COLO829 (cell line): ENCODE measurements around the gene TSPAN17.
"Not testable (repeated sequence)": the region's sequence is repeated elsewhere in the genome, so short reads cannot be mapped to it uniquely, and the experiment has no call there.

Experiments used
- DNase-seq: peaks from one replicate; pipeline ENCODE4 v3.0.0; 2012; ENCODE audit warnings: low spot score

TSPAN17 gene

GRCh38 chr5:176647030-176647842 lies at the start of gene TSPAN17:
TSS of gene TSPAN17 (plus strand) at chr5:176647484. CDS start at chr5:176647616, 132 bp downstream.
- peak; percentile 99 for DNase-seq

DNA sequence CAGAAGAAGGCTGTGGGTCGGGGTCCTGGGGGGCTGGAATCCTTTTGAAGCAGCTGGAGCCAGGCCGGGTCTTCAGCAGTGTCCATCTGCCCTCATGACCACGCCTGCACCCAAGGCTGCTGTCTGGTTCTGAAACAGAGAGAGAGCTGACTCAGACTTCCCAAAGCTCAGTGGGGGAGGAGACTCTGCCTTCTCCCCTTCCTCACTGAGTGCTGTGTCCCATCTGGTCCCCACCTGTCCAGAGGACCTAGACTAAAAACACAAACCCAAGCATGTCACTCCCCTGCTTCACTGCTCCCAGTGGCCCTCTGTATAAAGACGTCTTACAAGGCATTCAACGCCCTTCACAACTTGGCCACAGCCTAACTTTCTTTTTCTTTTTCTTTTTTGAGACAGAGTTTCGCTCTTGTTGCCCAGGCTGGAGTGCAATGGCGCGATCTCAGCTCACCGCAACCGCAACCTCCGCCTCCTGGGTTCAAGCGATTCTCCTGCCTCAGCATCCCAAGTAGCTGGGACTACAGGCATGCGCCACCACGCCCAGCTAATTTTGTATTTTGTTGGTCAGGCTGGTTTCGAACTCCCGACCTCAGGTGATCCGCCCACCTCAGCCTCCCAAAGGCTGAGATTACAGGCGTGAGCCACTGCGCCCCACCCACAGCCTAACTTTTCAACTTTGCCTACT lies 47.4 kb upstream of the TSPAN17 start:
- not testable (repeated sequence) for DNase-seq

- DNase-seq: no peak
These were observed 45.3 kb upstream of the TSPAN17 start for GRCh38 chr5:176601901-176602482.

DNA sequence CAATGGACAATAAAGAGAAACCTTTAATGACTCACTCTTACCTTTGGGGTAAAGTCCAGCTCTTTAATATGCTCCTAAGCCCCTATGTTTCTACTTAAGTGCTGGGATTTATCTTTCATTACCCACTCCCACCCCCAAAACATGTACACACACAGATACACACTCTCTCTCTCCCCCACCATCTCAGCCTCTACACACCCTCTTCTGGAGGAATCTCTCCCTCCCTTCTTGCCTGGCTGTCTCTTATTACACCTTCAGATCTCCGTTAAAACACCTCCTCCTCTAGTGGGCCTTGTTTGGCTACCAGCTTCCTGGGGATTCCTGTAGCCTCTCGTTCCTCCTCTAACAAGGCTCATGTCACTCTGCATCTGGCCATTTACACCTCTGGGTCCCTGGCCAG lies 44.2 kb upstream of the TSPAN17 start:
- DNase-seq: no peak

DNA sequence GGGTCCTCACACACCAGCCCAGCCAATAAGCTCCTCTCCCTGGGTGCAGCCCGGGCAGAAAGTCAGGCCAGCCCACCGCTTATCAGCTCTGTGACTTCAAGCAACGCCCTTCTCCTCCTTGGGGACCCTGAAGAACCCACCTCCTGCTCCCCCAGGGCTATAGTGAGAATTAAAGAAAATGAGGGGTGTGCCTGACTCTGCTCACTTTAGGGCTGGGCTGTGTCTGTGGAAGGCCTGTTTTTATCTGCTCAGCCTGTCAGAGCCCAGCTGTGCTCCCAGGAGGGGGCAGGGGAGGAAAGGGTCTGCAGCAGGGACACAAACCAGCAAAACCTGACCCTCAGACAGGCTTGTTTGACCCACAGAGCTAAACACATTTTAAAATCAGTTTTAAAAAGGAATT lies 41.3 kb upstream of the TSPAN17 start:
- DNase-seq: no peak

DNA sequence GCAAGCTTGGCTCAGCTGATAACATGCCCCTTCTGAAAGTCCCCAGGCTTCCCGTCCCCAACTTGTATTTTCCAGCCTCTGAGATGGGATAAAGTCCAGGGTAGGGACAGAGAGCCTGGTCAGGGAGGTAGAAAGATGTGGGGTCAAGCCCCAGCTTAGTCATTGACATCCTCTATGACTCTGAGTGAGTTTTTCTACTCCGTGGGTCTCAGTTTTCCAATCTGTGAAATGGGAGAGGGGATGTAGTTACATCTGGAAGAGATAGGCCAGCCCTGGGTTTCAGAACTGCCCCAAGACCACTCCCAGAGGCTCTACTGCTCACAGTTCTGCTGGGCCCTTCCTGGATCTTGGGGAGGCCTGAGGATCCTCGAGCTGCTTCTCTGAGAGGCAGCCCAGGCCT lies 40.4 kb upstream of the TSPAN17 start:
- DNase-seq: no peak

DNA sequence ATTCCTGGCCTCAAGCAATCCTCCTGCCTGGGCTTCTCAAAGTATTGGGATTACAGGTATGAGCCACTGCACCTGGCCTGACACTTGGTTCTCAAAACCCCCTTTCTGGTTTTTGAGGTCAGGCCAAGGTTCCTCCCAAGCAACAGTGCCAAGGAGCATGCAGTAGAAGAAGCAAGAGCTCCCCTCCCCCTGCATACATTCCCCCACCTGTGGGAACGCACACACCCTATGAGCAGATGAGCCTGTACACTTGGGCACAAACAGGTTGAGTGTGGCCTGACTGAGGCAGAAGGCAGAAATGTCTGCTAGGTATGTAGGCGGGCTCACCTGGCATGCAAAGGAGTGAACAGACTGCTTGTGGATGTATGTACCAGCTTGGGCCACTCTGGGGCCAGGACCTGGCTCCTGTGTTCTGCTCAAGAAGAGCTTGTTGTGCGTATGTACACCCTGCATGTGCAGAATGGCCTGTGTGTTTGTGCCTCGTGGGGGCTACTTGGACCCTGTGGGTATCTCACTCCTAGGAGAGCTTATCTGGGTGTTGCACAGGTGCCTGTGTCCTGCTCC lies 39.1 kb upstream of the TSPAN17 start:
- no peak for DNase-seq

DNA sequence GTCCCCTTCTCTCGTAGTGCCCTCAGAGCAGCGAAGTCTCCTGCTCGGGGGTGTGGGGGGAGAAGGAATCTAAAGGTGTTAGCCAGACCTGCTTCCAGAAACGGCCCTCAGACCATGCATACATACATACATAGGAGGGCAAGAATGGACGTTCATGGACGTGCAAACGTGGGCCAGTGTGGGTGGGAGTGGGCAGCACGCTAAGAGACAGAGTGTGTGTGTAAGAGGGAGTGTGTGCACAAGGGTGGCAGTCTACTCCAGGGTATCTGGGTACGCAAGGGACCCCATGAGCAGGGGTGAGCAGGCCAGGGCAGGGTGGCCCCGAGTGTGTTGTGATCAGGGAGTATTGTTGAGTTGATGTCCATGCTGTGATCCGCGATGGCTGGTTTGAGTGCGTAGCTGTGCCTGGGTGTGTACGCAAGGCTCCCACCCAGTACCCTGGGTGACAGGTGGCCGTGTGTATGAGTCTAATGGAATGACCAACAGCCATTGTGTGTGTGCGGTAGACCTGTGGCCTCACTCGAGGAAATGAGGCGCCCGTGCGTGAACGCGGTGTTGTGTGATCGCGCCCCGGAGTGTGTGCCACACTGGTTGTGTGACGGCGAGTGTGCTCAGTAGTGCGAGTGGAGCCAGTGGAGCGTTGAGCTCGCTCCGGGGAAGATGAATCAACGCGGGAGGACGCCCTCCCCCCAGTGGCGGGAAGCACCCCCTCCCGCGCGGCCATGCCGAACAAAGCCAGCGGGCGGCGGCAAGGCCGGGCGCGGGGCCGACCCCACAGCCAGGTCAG lies 38.2 kb upstream of the TSPAN17 start:
- DNase-seq: no peak

DNA sequence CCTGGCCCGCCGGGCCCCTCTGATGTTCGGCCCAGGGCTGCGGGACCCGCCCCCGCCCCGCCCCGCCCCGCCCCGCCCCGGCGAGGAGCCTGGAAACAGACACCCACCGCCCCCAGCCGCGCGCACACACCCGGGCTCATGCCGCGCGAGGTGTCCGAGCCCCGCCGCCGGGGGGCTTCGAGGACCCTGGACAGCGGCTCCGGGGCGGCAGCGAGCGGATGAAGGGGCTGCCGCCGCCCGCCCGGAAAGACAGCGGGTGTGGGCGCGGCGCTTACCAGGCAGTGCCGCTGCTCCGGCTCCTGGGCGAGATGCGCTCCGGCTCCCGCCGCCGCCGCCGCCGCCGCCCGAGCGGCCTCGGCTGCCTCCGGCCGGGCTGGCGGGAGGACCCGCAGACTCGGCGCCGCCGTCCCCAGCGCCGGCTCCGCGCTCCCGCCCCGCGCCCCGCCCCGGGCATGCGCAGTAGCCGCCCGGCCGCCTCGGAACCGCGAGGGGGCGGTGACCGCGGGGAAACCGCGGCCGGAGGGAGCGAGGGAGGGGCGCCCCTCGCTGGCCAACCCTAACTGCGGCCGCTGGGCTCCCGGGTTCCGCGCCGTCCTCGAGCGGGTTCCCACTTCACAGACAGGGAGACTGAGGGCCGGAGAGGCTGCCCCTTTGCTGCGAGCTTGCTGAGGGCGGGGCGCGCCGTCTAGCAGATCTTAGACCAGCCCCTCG lies 37.4 kb upstream of the TSPAN17 start, which contains the start of gene GPRIN1:
GPRIN1 (minus strand) TSS at position 433 of the 711 bp plus-strand sequence. CDS start 10,322 bp downstream, outside the sequence.
- DNase-seq: peak; percentile 42

DNA sequence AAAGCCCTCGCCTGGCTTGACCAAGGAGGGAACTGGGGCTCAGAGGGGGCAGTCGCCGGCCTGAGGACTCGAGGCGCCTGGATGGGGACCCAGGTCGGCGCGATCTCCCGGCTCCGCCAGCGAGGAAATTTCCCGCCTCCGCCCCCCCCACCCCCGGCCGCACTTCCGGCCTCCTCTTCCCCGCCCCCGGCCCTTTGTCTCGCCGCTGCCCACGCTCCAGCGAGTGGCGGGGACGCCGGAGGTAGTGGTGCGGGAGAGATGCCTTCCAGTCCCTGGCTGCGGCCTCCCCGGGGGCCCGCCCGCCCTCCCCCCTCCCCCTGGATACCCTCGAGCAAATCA lies 36.9 kb upstream of the TSPAN17 start:
- no peak for DNase-seq

DNA sequence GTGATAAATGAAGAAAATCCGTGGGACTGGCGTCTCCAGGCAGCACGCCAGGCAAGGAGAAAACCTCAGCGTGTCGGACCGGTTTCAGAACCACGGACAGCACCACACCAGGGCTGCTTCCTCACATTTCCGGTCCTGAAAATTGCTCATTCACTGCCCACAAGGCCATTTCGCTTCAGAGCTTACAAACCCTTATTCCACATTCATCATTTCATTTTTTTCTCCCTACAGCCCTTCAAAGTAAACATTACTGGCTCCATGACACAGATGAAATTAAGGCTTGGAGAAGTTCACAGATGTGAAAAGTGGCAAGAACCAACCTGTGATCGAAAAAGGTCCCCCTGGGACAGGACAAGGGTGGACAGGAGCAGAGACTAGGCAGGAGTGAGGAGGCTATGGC lies 35.8 kb upstream of the TSPAN17 start:
- DNase-seq: peak; percentile 43

- DNase-seq: no peak
These were observed 35.3 kb upstream of the TSPAN17 start for GRCh38 chr5:176612008-176612407.

- no peak for DNase-seq
These were observed 34.4 kb upstream of the TSPAN17 start for GRCh38 chr5:176612855-176613254.

- DNase-seq: no peak
These were observed 32.3 kb upstream of the TSPAN17 start for GRCh38 chr5:176614805-176615478.

GRCh38 chr5:176616511-176616910 lies 30.8 kb upstream of the TSPAN17 start:
- DNase-seq: no peak

- no peak for DNase-seq
These were observed 28.5 kb upstream of the TSPAN17 start for GRCh38 chr5:176618783-176619182.

- peak; percentile 89 for DNase-seq
These were observed 28.1 kb upstream of the TSPAN17 start for GRCh38 chr5:176619203-176619568.

DNA sequence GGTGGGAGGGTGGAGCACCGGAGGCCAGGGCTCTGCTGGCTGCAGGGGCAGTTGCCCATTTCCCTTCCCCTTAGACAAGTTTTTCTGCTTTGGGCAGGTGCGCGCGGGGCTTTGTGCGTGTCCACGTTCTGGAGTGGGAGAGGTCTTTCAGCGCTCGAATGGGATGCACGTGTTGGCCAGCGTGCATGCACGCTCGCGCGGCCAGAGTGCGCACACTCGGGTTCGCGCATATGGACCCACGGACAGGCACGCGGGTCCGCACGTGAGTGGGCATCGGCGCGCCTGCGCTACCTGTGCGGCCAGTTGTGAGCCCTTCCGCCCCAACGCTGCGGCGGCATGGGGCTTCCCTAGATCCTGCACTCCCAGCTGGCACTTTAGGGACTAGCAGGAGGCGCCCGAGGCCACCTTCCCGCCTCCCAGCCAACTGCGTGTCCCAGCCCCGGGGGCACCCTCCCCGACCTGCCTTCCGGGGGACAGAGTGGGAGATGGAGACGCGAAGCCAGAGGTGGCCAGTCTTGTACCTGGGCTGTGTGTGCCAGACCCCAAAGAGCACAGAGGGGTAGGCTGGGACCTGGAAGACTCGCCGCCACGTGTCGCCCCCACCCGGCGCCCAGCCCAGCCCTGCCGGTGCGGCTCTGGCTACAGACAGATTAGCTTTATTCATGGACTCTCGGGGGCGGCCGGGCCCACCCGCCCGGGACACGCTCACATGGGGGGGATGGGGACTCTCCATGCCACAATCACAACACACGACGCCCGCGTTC lies 27.5 kb upstream of the TSPAN17 start:
- no peak for DNase-seq

- no peak for DNase-seq
These were observed 26.8 kb upstream of the TSPAN17 start for GRCh38 chr5:176620333-176620981.
